Activated CD8-positive, alpha-beta memory T cell treated with anti-CD3 and anti-CD28 coated beads, Interleukin-2, amount 50 U/mL, for 48 hours (primary cell): ENCODE data around the gene SLC25A22.
A peak's percentile ranks its signal among the peaks of the same experiment; 100 is the strongest.

Experiments
- DNase-seq: peaks from one replicate; pipeline ENCODE4 v3.0.0-alpha.2; 2020

SLC25A22 gene

GRCh38 chr11:770642-771616 lies 27.2 kb downstream of the SLC25A22 start:
- DNase-seq = no peak

DNA sequence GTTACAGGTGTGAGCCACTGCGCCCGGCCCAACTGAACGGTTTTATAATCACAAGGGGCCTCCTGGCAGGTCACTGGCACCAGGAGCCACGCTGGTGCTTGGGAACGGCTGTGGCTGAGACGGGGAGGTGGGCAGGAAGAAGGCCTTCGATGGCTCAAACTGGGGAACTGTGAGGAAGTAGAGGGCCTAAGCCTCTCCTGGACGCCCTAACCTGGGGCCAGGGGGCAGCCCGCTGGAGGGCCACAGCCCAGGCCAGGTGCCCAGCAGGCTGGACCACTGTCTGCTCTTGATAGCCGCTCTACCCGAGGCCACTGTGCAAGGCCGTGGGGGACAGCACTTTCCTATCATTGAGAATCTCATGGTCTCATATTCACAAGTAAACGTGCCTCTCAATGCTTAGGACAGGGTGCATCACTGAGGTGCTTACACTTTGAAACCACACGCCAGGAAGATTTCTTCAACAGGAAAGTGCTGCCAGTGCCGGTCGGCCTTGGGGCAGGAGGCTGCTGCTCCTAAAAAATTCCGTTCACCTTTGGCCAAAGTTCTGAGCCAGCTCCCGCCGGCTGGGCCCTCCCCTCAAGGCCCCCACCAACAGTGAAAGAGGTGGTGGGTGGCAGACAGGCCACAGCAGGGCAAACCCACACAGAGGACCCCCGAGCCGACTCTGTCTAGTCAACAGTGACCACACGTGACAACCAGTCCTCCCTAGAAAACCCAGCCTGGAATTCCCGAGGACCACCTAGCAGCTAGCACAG lies 28.0 kb downstream of the SLC25A22 start:
- DNase-seq = no peak

GRCh38 chr11:767238-767637 lies 30.8 kb downstream of the SLC25A22 start:
- DNase-seq = peak; percentile 54

- no peak for DNase-seq
Measured at GRCh38 chr11:766936-767210, 31.2 kb downstream of the SLC25A22 start.

DNA sequence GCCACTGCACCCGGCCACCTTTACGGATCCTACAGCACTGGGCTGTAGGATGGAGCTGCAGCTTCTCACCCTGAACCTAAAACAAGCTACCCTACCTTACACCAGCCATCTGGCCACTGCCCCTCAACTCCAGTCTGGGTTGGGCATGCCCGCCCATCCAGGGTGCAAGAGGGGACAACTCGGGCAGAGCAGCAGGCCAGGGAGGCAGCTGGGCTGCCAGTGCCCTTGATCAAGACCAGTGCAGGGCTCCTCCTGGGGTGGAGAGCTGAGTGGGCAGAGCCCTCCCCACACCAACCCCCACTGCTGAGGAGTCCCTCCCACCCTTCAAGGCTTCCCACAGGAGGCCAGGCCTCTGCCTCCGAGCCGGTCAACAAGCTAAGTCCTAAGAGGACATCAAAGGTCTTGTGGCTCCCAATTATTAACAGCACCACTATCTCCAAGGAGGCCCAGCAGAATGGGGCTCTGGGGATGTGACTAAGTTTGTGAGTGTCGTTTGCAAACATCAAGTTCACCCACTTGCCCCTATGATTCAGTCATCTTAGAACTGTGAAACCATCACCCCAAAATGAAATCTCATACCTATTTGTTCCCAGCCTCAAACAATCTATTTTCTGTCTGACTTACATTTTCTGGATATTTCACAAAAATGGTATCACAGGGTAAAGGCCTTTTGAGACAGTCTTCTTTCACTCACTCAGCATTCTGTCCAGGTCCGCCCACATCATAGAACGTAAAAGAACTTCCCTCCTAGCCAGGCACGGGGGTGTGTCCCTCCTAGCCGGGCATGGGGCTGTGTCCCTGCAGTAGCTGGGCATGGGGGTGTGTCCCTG lies 31.8 kb downstream of the SLC25A22 start:
- no peak for DNase-seq

DNA sequence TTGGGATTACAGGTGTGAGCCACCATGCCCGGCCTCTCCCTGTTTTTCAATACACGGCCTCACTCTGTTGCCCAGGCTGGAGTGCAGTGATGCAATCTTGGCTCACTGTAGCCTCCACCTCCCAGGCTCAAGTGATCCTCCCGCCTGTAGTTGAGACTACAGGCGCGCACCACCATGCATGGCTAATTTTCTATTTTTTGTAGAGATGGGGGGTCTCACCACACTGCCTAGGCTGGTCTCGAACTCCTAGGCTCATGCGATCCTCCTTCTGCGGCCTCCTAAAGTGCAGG lies 32.3 kb downstream of the SLC25A22 start:
- no peak for DNase-seq

- DNase-seq = peak; percentile 77
Measured at GRCh38 chr11:765025-765801, 32.9 kb downstream of the SLC25A22 start.

DNA sequence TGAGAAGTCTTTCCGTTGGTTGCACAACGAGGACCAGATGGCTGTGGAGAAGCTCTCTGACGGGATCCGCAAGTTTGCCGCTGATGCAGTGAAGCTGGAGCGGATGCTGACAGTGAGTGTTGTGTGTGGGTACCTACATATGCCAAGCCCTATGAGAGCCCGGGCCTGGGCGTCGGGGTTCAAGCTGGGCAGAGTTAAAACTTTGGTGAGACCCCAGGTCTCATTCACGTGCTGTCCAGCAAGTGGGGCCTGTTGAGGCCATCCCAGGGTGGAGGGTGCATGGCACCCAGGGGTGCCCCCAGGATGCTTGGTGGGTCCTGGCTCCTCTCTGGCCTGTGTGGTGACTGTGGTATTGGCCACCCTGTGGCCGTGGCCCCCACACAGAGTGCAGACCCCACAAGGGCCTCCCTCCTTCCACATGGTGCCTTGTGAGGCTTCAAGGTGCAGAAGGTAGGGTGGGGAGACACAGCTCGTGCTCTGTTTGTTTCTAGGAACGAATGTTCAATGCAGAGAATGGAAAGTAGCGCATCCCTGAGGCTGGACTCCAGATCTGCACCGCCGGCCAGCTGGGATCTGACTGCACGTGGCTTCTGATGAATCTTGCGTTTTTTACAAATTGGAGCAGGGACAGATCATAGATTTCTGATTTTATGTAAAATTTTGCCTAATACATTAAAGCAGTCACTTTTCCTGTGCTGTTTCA lies 33.6 kb downstream of the SLC25A22 start:
- DNase-seq = no peak

- peak; percentile 56 for DNase-seq
Measured at GRCh38 chr11:763549-764321, 34.3 kb downstream of the SLC25A22 start.

DNA sequence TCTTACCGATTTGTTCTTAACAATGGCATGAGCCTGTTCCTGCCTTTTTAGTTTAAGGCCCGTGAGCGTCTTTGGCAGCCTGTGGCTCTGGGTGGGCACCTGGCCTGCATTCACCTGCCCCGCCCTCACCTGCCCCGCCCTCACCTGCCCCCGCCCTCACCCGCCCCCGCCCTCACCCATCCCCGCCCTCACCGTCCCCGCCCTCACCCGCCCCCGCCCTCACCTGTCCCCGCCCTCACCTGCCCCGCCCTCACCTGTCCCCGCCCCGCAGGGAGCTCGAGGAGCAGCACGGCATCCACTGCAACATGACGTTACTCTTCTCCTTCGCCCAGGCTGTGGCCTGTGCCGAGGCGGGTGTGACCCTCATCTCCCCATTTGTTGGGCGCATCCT lies 35.0 kb downstream of the SLC25A22 start:
- no peak for DNase-seq

DNA sequence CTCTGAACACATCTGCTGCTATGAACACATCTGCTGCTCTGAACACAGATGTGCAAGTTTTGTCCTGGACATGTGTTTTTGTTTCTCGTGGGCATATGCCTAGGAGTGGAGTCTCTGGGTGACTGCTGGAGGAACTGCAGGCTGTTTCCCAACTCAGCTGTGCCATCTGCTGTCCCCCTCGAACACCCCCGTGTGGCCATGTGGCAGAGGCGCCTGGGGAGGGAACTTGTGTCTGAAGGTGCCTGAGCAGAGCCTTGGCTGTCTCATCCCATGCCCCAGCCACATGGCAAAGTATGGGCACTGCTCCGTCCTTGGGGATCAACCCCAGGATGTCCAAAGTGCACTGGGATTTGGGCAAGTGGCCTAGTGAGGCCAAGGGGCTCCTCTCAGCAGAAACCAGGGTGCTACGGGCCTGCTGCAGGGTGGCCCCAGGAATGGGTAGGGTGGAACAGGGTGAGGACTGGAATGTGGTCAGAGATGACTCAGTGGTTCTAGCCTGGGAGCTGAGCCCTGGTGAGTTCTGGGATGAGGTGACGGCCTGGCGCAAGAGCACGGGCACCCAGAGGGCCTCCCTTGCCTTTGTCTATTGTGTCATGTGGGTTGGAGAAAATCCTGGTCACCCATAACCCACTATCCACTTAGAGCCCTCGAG lies 35.5 kb downstream of the SLC25A22 start:
- DNase-seq = peak; percentile 55

DNA sequence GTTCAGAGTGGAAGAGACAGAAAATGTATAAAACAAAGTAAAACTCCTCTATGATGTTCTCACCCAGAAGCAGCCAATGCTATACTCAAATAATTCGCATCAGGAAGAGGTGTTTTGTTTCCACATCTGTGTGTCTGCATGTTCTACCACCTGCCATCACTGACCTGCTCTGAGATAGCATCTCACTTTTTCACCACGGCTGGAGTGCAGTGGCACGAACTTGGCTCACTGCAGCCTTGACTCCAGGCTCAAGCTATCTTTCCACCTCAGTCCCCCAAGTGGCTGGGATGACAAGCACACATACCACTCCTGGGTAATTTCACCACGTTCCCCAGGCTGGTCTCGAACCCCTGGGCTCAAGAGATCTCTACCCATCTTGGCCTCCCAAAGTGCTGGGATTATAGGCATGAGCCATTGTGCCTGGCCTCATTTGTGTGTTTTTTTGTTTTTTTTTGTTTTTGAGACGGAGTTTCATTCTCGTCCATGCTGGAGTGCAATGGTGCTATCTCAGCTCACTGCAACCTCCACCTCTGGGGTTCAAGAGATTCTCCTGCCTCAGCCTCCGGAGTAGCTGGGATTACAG lies 36.5 kb downstream of the SLC25A22 start:
- no peak for DNase-seq

GRCh38 chr11:760236-760635 lies 37.8 kb downstream of the SLC25A22 start:
- DNase-seq = no peak

DNA sequence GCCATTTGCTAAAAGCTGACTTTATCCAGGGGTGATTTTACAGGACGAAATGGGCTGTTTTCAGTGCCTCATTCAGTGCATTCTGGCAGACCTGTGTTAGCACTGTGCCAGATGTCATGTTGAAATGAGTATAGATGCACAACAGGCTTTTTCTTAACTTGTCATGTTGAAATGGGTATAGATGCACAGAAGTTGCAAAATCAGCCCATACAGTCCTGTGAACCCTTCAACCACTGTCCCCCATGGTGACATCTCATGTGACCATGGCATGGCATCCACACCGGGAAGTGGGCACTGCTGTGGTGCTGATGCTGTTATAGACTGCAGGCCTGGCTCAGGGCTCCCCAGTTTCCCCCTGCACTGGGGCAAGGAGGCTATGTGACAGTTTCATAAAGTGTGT lies 48.4 kb downstream of the SLC25A22 start:
- DNase-seq = no peak

DNA sequence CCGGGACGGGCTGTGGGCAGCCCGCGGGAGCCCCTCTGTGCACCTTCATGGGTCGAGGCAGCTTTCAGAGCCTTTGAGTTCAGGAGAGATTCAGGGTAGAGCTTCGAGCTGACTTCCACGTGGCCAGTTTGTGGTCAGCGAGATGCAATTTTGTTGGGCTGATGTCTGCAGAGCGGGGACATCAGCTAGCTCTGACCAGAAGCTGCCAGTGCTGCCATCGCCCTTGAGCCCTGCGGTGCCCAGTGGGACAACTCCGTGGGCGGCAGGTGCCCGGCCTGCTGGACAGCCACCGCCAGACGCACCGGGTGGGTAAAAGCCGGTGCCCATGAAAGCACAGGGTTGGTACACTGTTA lies 50.1 kb downstream of the SLC25A22 start:
- no peak for DNase-seq

GRCh38 chr11:747158-748006 lies 50.7 kb downstream of the SLC25A22 start, which contains the start of gene TALDO1:
Gene TALDO1, plus strand, starts transcription at chr11:747464. Its CDS starts 18 bp downstream, at chr11:747482.
- peak; percentile 95 for DNase-seq

DNA sequence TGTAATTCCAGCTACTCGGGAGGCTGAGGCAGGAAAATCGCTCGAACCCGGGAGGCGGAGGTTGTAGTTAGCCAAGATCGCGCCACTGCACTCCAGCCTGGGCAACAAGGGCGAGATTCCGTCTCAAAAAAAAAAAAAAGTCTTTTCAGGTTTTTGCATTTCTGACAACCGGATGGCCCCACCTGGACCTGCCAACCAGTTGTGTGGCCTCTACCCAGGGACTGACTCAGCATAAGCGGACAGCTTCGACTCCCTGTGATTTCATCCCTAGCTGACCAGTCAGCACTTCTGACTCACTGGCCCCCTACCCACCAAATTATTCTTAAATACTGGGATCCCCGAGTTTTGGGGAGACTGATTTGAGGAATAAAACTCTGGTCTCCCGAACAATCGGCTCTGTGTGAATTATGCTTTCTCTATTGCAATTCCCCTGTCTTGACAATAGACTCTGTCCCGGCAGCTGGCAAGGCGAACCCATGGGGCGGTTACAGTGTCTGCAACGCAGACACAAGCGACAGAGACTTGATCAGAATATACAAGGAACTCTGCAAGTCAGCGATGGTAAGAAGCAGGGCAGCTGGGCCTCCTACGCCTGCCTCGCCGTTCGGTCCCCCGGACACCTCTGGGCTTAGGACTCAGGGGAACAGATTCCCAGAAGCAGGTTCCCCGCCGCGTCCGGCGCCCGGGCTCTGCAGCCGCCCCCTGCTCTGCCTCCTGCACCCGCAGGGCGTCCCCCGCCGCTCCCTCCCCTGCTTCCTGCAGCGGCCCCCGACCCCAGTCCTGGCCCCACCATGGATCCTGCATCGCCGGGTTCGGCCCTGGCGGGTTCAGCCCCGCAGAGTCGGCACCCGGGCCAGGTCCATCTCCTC lies 51.6 kb downstream of the SLC25A22 start:
- DNase-seq = no peak

- no peak for DNase-seq
Measured at GRCh38 chr11:745428-745827, 52.7 kb downstream of the SLC25A22 start.
